Lower leg skin (tissue), 3 donors: ENCODE results near the gene TRIM44.

Source experiments
- POLR2A ChIP-seq, 2 donors: fragments of 450-650 bp; IDR thresholded peaks; one replicate each; pipeline ENCODE4 v1.6.1; 2016 to 2017; ENCODE audit warnings: antibody characterized with exemption in 2 of 2, mild to moderate bottlenecking in 1 of 2, moderate library complexity in 1 of 2
- TF ChIP-seq, protein P1 (sequence below), 3 donors: fragments of 450-650 bp; IDR thresholded peaks; one replicate each; pipeline ENCODE4 v1.5.1; 2016; ENCODE audit warnings: antibody characterized with exemption in 3 of 3, mild to moderate bottlenecking in 3 of 3, moderate library complexity in 2 of 3

DNA sequence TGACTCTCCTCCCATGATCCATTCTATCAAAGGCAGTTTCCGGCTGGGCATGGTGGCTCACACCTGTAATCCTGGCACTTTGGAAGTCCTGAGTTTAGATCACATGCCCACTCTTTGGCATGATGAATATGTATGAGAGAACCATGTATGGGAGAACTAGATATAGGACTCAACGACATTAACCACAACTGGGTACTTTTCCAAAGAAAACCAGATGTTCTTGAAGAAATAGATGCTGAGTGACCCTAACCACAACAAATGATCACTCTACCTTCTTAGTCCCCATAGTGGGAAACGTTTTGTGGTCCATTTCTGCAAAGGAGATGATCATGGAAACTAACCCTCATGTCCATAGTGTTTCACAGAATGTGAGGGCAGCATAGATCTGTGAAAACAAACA lies 30.7 kb upstream of the TRIM44 start:
- no peak for TF ChIP-seq POLR2A (IDR thresholded peaks at IDR 0.05)
- TF ChIP-seq, protein P1, sequence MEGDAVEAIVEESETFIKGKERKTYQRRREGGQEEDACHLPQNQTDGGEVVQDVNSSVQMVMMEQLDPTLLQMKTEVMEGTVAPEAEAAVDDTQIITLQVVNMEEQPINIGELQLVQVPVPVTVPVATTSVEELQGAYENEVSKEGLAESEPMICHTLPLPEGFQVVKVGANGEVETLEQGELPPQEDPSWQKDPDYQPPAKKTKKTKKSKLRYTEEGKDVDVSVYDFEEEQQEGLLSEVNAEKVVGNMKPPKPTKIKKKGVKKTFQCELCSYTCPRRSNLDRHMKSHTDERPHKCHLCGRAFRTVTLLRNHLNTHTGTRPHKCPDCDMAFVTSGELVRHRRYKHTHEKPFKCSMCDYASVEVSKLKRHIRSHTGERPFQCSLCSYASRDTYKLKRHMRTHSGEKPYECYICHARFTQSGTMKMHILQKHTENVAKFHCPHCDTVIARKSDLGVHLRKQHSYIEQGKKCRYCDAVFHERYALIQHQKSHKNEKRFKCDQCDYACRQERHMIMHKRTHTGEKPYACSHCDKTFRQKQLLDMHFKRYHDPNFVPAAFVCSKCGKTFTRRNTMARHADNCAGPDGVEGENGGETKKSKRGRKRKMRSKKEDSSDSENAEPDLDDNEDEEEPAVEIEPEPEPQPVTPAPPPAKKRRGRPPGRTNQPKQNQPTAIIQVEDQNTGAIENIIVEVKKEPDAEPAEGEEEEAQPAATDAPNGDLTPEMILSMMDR (IDR thresholded peaks at IDR 0.05) = no peak
